Measurements from ENCODE around the gene GFRA4.
"Not testable (repeated sequence)": the region's sequence is repeated elsewhere in the genome, so short reads cannot be mapped to it uniquely, and the experiment has no call there.

Gene GFRA4

DNA sequence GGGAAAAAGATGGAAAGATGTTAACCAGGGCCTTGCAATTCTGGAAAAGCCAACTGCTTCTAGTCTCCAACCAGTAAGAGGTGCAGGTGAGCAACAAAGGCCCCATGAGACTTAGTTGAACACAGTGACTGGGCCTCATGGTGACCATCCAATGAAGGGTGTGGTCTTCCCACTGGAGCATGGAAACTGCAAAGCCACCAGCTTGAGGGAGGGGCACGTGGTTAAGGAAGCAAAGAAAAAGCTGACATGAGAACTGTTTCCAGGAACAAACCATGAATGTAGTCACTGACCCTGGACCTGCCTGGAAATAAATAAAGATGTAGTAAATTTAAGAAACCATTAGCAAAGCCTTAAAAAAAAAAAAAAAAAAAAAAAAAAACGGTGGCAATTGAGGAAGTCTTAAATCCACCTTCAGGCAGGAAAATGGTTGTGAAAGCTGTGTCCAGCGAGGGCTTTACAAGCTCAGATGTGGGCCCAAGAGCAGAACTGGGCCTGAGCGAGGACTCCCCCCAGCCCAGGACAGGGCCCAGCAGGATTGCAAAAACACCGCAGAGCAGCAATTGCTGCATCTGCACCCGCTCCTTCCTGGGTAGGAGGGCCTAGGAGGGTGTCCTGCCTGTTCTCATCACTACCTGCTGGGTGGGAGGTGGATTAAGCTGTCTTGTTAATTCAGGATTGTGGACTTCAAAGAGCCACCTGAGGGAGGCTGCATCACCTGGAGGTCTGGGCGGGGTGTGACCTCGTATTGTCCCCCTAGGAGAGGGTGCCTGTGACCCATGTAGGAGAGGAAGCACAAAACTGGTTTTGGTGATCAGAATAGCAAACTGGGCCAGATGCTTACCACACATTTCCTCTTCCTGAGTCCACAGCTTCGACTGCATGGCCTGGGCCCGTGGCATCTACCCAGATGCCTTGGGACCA lies 10.3 kb downstream of the GFRA4 start:
- no peak for DNase-seq

DNA sequence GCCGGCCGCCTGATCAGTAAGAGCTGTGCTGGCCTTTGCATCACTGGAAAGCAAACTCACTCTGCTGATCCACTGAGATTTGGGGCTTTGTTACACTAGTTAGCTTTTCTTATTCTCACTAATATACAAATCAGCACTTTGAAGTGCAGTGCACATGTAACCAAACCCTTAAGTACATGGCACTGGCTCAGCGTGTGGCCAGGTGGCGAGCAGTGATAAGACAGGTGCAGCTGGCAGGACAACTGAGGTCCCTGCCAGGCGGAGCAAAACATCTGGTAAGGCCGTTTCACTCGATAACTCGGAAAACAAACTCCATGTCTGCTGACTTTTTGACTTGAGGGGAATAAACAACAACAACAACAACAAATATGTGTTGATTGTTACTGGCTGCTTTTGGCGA lies 11.0 kb downstream of the GFRA4 start:
- no peak for DNase-seq

DNA sequence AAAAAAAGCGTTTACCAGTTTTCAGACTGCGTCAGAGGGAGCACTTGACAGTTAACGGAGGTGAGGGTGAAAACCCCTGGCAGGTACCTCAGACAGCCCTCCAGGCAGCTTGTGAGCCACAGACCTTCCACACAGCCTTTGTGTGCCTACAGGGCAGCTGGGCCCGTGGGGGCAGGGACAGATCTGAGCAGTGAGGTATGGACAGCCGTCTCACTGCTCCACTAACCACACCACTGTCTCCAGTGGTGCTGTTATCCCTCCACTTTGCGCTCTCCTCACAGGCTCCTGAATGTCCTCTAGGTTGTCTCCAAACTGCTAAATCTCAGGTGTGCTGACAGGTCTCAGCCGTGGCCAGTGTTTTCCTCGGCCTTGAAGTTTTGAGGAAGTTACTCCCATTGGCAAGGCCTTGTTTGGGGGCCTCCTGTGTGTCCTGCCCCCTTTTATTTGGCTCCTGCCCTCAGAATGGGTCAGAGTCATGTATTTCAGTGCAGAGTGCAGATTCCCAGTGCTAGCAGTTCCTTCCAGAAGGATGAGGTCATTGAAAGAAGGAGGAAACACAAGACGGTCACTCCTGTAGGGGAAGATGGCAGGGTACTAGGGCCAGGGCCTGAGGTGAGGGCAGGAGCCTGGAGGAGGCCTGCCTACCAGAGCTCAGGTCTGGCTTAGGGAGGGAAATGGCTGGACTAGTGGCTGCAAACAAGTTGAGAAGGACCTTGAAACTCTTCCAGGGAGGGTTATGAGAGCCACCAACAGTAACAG lies 11.8 kb downstream of the GFRA4 start:
- no peak for DNase-seq

DNA sequence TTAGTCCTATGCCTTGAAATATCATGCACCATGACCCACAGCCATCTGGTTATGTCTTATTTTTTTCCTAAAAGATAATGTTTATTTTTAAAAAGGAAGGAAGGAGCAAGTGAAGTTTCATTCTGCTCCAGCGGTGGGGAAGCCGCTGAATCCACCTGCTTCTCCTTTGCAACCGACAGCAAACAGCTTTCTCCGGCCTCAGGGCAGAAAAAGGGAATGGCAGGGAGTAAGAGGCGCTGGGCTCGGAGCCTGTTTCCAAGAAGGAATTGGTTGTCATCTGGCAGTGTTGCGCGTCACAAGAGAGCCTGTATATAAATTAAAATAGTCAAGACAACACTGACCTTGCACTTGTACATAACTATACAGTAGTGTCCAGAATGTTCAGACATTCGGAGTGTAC lies 14.2 kb downstream of the GFRA4 start:
- no peak for DNase-seq

DNA sequence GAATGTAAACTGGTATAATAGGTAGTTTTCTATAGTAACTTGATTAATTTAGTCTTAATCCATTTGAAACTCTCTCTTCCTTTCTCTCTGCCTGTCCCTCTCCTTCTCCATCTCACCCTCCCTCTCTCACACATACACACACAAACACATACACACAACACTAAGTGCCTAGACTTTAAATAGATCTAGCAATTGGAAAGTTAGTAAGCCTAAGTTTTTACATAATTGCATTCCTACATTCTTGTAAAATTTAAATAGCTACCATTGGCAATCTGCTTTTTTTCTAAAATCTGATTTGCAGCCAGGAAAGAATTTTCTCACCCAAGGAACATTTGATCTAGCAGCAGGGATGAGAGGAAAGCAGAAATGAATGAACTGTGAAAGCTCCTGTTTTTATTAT lies 15.7 kb downstream of the GFRA4 start:
- no peak for DNase-seq

DNA sequence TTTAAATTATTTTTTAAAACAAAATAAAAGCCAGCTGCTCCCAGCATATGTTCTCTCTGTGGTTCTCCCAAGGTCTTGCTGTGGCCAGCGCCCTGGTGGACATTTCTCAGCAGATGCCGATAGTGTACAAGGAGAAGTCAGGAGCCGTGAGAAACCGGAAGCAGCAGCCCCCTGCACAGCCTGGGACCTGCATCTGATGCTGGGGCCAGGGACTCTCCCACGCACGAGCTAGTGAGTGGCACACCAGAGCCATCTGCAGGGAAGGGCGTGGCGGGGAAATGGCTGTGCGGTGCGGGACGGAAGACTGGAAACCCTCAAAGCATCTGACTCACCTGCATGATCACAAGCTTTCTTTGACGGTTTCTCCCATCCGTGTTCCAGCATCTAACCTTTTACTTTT lies 16.5 kb downstream of the GFRA4 start:
- no peak for DNase-seq

DNA sequence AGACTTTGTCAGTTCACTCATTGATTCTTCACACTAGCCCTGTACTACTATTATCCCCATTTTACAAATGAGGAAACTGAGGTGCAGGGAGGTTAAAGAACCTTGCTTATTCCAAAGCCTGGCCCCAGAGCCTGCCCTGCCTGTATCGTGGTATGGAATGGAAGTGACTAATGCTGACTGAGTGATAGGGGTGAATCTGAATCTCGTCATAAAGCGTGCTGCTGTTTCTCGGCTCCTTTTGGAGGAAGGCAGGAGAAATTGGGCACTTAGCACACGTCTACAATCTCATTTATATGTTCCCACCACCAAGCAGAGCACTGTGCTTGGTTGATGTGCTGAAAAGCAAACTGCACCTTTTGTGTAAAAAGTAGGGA lies 17.1 kb downstream of the GFRA4 start:
- DNase-seq, result no peak

DNA sequence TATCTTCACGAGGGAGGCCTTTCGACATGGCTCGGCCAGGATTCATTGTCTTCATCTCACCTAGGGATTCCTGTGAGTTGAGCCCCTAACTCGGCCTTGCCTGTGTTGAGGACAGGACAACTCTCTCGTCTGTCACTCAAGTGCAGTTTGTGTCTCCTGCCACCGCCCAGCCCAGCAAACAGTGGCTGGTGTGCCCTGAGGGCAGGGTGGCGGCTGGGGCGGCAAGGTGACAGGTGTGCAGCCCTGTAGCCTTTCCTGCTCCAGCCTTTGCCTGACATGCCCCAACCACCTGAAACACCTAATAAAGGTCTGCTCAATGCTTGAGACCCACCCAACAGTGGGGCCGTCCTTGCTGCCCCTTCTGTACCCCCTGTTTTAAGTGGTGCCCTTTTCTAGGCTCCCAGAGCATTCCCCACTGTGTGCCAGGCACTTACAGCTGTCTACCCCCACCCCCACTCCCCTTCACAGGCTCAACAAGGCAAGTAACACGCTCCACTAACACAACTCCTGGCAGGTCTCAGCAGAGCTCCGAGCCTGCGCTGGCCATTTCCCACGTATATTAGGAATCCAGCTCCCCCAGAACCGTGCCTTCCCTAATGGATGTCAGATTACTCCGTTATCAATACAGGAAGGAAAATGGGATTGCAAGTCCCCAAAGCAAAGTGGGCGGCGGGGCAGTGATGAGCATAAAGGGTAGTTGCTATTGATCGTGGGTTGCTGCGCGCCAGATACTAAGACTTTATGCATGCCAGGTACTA lies 17.7 kb downstream of the GFRA4 start:
- DNase-seq, result no peak

DNA sequence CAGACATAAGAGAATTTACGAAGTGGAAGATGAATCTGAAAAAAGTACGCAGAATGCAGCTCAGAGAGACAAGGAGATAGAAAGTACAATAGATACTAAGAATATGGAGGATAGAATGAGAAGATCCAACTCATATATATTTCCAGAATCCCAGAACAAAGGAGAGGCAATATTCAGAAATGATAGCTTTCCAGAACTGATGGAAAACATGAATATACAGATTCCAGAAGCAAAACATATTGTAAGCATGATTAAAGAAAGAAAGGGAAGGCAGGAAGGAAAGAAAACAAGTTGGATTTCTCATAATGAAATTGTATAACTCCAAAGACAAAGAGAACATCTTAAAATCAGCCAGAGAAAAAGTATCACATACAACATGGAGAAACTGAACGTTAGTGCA lies 22.9 kb downstream of the GFRA4 start:
- no peak for DNase-seq

DNA sequence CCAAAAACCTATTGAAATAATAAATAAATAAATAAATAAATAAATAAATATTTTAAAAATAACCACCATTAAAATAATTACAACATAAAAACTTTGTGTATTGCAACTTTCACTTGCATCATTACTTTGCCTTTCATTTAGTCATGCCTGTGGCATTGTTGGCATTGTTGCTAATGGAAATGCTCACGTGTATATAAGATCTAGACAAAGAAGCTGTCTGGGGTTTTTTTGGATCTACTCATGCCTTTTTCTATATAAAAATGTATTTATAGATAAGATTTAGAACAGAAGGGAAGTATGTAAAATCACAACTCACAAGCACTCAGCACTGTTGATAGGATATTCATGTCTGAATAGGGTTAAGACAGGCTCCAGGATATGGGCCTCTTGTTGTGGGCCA lies 27.9 kb downstream of the GFRA4 start:
- no peak for DNase-seq

DNA sequence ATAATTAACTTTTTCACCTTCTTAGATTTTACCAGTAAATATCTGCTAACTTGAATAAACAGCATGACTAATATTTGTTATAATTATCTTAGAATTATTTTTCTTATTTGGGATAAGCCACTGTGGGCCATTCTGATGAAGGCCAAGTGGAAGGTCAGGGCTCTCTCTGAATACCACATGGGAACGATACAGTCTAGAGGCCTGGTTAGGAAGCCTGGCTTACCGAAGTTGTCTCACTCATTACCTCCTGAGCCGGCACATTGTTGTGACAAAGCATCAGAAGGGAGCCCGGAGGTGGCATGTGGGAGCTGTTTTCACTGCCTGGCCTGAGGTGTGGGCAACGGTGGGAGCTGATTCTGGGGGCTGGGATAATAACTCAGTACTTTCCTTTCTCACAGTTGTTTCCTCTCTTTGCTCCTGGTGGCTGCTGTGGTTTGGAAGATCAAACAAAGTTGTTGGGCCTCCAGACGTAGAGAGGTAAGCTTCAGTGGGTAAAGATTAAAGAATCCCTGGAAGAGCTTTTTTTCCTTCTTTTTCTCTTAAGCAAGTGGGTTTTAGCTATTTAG lies 29.2 kb downstream of the GFRA4 start:
- DNase-seq, result no peak

DNA sequence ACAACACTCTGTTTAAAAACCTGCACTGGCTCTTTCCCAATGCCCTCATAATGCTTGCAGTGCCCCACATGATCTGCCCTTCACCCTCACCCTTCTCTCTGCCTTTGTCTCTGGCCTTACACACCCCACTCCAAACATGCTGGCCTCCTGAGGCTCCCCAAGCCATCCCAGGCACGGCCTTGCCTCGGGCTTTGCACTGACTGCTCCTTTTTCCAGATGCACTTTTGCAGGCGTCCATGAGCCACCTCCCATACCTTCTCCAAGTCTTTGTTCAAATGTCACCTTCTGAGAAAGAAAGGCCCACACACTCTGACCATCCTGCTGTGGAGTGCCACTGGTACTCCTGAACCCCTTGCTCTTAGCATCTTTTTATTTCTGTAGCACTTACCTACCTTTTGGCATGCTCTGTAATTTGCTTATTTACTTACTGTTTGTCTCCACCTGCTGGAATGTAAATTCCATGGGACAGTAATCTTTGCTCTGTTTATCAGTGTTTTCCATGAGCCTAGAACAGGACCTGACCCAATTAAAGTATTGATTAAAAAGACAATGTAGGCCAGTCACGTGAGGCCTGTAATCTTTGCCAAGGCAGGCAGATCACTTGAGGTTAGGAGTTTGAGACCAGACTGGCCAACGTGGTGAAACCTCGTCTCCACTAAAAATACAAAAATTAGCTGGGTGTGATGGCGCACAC lies 30.7 kb downstream of the GFRA4 start:
- DNase-seq, result no peak

DNA sequence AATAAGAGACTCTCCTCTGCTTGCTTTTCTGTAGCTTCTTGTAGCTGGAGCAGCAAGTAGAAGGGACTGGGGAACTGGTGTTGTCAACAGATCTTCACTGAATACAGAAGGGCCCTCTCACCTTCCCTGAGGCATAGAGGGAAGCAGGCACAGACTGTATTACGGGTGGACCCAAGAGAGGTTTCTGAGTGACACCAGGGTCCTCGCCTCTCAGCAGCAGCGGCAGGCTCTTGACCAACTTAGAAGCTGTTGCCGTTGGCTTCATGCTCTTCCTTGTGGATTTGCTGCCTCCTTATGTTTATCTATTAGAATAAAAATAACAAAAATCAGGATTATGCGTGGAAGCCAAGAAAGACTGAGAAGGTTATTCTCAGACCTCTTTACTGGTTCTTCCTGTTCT lies 31.7 kb downstream of the GFRA4 start:
- DNase-seq, result no peak

DNA sequence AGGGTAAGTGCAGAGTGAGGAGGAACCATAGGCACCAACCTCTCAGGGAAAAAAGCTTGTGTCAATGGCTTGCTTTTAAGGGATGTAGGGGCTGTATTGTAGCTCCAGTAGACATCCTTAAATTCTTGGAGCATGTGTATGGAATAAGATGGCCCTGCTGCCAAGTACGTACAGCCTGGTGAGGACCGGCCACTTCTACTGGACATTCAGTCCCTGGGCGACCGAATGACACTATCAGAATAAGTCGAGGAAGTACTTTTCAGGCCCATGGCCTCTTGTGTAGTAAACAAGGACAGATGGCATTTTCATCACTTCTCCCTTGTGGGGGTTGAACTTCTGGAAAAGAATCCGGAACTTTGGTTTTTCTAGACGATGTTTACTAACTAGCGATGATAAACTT lies 32.8 kb downstream of the GFRA4 start:
- no peak for DNase-seq

DNA sequence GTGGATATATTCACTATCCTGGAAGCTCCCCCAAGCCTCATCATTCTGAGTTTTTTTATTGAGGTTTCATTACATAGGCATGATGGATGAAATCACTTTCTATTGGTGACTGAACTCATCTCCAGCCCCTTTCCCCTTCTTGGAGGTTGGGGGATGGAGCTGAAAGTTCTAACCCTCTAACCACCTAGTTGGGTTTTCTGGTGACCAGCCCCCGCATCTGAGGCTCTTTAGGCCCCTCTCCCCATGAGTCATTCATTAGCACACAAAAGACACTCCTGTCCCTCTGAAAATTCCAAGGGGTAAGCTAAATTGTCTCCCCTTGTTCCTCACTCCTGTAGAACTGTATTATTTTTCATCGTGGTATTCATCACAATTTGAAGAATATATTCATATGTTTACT lies 33.3 kb downstream of the GFRA4 start:
- DNase-seq, result no peak

DNA sequence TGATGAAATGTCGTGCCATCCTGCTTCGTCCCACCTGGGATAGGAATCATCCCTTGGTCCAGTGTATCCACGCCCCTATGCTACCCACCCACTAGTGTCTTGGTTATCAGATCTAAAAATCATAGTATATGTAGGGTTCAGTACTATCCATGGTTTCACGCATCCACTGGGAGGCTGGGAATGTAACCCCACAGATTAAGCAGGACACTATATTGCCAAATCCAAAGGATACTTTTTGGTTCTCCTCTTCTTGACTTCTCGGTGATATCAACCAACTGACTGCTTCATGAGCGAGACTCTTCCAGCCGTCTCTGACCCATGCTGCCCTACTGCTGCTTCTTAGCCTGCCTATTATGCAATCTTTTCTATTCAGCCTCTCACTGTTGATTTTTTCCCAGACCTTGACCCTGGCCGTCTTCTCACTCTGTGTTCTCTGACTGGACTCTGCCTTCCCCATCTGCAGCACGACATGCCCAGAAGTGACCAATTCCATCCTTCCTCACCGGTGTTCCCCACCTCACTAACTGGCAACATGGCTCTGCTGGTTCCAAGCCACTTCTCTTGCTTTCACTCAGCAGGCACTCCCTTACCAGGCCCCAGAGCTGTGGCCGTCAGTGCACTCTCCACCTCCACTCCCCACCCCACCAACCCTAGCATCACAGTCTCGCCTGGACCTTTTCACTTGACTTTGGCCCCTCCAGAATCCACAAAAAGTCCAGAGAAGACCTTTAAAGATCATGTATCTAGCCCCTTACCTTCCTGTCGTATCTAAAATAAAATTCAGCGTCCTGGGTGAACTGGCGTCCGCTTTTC lies 34.5 kb downstream of the GFRA4 start:
- no peak for DNase-seq

DNA sequence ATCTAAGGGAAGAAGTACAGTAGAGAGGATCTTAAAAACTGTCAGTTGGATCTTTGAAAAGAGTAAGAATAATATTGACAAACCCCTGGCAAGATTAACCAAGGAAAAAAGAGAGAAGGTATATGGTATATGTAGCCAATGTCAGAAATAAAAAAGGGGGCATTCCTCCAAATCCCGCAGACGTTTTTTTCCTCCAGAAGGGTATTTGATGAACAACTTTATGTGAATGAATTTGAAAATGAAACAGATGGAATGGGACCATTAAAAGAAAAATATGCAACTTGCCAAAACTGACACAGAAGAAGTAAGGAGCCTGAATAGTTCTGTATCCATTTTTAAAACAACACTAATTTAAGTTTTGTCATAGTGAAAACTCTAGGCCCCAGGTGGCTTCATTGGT lies 35.7 kb downstream of the GFRA4 start:
- no peak for DNase-seq

DNA sequence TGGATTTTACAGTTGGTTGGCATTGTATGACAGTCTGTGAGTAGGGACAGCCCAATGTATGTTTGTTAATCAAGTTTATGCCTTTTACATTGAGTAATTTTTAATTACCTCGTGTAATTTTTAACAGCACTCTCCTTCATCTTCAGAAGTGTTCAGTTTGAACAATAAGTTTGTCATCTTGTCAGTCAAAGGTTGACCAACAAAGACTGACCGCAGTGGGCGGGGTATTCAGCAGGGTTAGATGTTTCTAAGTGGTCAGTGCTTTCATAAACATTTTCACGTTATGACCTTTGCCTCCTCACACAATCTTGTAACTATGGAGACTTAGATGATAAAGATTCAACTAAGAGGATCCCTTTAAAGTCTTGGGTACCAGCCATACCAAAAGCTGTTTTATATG lies 40.8 kb downstream of the GFRA4 start:
- DNase-seq, result no peak

DNA sequence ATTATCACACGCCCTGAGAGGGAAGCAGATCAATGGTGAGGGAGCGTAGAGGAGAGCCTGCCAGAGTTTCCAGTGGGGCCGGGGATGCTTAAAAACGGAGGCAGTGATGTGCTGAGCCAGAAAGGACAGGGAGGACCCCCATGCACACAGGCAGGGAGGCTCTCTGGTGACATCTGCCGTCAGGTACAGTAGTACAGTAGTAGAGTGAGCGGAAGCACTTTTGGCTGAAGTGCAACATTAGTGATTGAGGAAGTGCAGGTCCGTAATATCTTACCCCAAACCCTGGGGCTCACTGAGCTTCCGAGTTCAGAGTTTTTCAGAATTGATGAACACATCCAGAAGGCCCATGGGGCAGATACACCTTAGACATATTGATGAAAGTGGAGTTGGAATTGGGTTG lies 42.1 kb downstream of the GFRA4 start:
- DNase-seq, result no peak

DNA sequence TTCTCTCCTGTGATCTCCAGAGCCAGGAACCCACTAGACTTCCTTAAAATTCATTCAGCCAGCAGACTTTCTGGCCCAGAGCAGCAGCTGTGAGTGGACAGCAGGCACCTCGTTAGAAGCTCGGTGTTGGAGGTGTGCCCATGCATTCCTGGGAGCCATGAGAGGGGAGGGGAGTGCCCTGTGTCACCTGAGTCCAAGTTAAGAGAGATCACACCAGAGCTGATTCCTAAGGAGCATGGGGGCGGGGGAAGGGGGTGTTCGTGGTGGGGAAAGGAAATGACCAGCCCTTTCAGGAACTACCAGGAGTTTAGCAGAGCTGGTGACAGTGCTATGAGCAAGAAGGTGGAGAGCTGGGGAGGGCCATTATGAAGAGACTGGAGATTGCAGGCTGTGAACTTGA lies 46.9 kb downstream of the GFRA4 start:
- DNase-seq, result no peak

DNA sequence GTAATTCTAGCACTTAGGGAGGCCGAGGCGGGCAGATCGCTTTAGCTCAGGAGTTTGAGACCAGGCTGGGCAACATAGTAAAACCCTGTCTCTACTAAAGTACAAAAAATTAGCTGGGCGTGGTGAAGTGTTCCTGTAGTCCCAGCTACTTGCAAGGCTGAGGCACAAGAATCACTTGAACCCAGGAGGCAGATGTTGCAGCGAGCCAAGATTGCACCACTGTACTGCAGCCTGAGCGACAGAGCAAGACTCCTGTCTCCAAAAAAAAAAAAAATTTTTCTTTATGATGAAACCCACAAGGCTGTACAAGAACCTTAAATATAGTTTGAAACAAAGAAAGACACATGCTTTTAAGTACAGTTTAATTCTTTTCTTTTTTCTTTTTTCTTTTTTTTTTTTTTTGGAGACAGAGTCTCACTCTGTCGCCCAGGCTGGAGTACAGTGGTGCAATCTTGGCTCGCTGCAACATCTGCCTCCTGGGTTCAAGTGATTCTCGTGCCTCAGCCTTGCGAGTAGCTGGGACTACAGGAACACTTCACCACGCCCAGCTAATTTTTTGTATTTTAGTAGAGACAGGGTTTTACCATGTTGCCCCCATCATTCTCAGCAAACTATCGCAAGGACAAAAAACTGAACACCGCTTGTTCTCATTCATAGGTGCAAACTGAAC lies 47.9 kb downstream of the GFRA4 start:
- not testable (repeated sequence) for DNase-seq
